Stomach (tissue), 4 donors: Measurements from ENCODE around the gene SIRPD.

Experiments used
- POLR2A ChIP-seq, 4 donors: fragments of 450-650 bp; IDR thresholded peaks; one replicate each; pipeline ENCODE4 v1.6.1; 2016; ENCODE audit warnings: antibody characterized with exemption in 4 of 4, control low read depth in 2 of 4, mild to moderate bottlenecking in 1 of 4, moderate library complexity in 1 of 4
- TF ChIP-seq, protein P1 (sequence below), 7 experiments: fragments of 450-650 bp in 4 of 7; fragments of 200-600 bp in 3 of 7; sonication (generic) in 3 of 7; IDR thresholded peaks; one replicate each; pipeline ENCODE4 v1.5.1; 2016 to 2019; ENCODE audit warnings: antibody characterized with exemption in 7 of 7, control low read depth in 2 of 7, mild to moderate bottlenecking in 1 of 7

DNA sequence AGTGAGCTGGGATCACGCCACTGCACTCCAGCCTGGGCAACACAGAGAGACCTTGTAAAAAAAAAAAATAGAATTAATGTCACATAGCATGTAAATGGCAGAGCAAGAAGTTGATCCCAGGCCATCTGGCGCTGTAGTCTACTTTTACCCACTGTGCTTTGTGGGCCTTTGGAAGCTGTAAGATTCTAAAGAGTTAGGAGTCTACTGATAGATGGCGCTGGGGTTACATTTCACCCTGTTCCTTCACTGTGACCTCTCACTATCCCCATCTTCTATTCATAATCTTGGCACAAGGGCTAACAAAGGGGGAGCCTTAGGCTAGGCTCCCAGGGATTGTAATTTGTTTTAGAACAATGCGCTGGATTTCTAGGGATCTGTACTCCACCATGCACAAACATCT is 24.4 kb downstream of the SIRPD start:
- TF ChIP-seq POLR2A (IDR thresholded peaks at IDR 0.05) = no peak
- TF ChIP-seq, protein P1, sequence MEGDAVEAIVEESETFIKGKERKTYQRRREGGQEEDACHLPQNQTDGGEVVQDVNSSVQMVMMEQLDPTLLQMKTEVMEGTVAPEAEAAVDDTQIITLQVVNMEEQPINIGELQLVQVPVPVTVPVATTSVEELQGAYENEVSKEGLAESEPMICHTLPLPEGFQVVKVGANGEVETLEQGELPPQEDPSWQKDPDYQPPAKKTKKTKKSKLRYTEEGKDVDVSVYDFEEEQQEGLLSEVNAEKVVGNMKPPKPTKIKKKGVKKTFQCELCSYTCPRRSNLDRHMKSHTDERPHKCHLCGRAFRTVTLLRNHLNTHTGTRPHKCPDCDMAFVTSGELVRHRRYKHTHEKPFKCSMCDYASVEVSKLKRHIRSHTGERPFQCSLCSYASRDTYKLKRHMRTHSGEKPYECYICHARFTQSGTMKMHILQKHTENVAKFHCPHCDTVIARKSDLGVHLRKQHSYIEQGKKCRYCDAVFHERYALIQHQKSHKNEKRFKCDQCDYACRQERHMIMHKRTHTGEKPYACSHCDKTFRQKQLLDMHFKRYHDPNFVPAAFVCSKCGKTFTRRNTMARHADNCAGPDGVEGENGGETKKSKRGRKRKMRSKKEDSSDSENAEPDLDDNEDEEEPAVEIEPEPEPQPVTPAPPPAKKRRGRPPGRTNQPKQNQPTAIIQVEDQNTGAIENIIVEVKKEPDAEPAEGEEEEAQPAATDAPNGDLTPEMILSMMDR (IDR thresholded peaks at IDR 0.05) = no peak
